ENCODE data around the gene LIPA. TPM values are rescaled to one million over a fixed set of nuclear protein-coding genes. Genes with fewer than 3 reads are reported as not detected.

Gene LIPA
- total RNA-seq, 2 donors from 2014 or later: 25.6 to 37.2 TPM

GRCh38 chr10:89228146-89228545 is 23.4 kb downstream of the LIPA start:
- Histone ChIP-seq H3K27me3 (replicated peaks; ENCODE audit: insufficient read depth) (no peaks in the 10 kb centered on the region), H3K27ac (no peak overlapping the region), H3K36me3 (no peaks in the 10 kb centered on the region), H3K4me1 (replicated peaks) (no peaks in the 10 kb centered on the region), H3K4me3 (no peak overlapping the region), H3K9me3 (no peaks in the 10 kb centered on the region)
- intact Hi-C loops (cut with DNase I): no loop called here
- no peak for DNase-seq (ENCODE audit: low spot score)
- 73% methylated on average over 3 of the region's 3 CpGs for WGBS
- TF ChIP-seq CTCF (IDR thresholded peaks at IDR 0.05) (no peak), POLR2AphosphoS5 (IDR thresholded peaks at IDR 0.05) (no peak), POLR2A (IDR thresholded peaks at IDR 0.05) (no peak)

- Histone ChIP-seq H3K27me3 (replicated peaks; ENCODE audit: insufficient read depth) (no peaks in the 10 kb centered on the region), H3K4me1 (replicated peaks) (no peaks in the 10 kb centered on the region), H3K27ac (no peak overlapping the region), H3K4me3 (no peak overlapping the region), H3K9me3 (no peaks in the 10 kb centered on the region), H3K36me3 (no peaks in the 10 kb centered on the region)
- intact Hi-C loops (cut with DNase I): no loop called here
- no peak for DNase-seq (ENCODE audit: low spot score)
- no peak for TF ChIP-seq POLR2AphosphoS5 (IDR thresholded peaks at IDR 0.05)
- TF ChIP-seq CTCF (IDR thresholded peaks at IDR 0.05): no peak
- TF ChIP-seq POLR2A (IDR thresholded peaks at IDR 0.05): no peak
- 98% methylated on average over 1 of the region's 1 CpG for WGBS
Observed at GRCh38 chr10:89226891-89227290, 24.7 kb downstream of the LIPA start.

- H3K4me3 ChIP-seq: no peak overlapping the region
- no peaks in the 10 kb centered on the region for H3K9me3 ChIP-seq
- no peaks in the 10 kb centered on the region for H3K36me3 ChIP-seq
- no peak for TF ChIP-seq POLR2A (IDR thresholded peaks at IDR 0.05)
- peak in 3 of 4 experiments; percentile 23 to 49 (median 36) for TF ChIP-seq CTCF (IDR thresholded peaks at IDR 0.05)
- intact Hi-C loops (cut with DNase I): no loop called here
- no peaks in the 10 kb centered on the region for H3K4me1 ChIP-seq (replicated peaks)
- no peaks in the 10 kb centered on the region for H3K27me3 ChIP-seq (replicated peaks; ENCODE audit: insufficient read depth)
- 22% methylated on average over 18 of the region's 18 CpGs for WGBS
- DNase-seq (ENCODE audit: low spot score): peak; percentile 11
- peak overlapping the region; percentile 48 to 59 for H3K27ac ChIP-seq
Observed at GRCh38 chr10:89224739-89225443, 26.7 kb downstream of the LIPA start.

DNA sequence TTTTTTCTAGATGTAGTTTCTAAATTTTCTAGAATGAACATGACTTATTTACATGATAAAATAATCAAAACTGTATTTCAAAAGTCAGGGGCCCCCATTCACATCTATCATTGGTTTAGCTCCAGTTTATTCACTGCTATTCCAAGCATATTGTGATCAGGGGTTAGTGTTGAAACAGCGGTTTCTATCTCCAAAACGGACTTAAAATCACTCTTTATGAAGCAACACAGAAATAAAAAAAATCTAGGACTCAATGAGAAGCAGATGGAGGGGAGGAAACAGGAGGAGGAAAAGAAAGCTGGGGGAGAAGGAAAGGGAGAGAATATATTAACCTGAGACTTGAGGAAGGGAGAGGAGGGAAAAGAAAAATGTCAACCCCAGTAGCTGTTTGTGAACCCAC is 29.7 kb downstream of the LIPA start:
- 41% methylated on average over 2 of the region's 2 CpGs for WGBS
- no peak overlapping the region for H3K4me3 ChIP-seq
- H3K4me1 ChIP-seq (replicated peaks): no peaks in the 10 kb centered on the region
- no peak for DNase-seq (ENCODE audit: low spot score)
- no peaks in the 10 kb centered on the region for H3K36me3 ChIP-seq
- TF ChIP-seq POLR2A (IDR thresholded peaks at IDR 0.05) (no peak), POLR2AphosphoS5 (IDR thresholded peaks at IDR 0.05) (no peak), CTCF (IDR thresholded peaks at IDR 0.05) (no peak)
- H3K27me3 ChIP-seq (replicated peaks; ENCODE audit: insufficient read depth): no peaks in the 10 kb centered on the region
- no peaks in the 10 kb centered on the region for H3K9me3 ChIP-seq
- intact Hi-C loops (cut with DNase I): no loop called here
- H3K27ac ChIP-seq: no peak overlapping the region
